GM12872 (cell line): Measurements from ENCODE around the gene EVA1A.

Experiments
- CTCF ChIP-seq: IDR thresholded peaks from 3 replicates; pipeline ENCODE4 v1.5.1; 2011; ENCODE audit warnings: low read depth, mild to moderate bottlenecking, low read length, moderate library complexity; ENCODE audit not compliant: insufficient read depth

Gene EVA1A

GRCh38 chr2:75597949-75598348, 37.2 kb upstream of the EVA1A start:
- no peak for TF ChIP-seq CTCF

- no peak for TF ChIP-seq CTCF
Observed at GRCh38 chr2:75596784-75597183, 36.0 kb upstream of the EVA1A start.

- TF ChIP-seq CTCF: no peak
Observed at GRCh38 chr2:75595541-75596395, 35.0 kb upstream of the EVA1A start.

- no peak for TF ChIP-seq CTCF
Observed at GRCh38 chr2:75594596-75594995, 33.9 kb upstream of the EVA1A start.

GRCh38 chr2:75592888-75593287, 32.1 kb upstream of the EVA1A start:
- no peak for TF ChIP-seq CTCF

GRCh38 chr2:75592030-75592429, 31.3 kb upstream of the EVA1A start:
- no peak for TF ChIP-seq CTCF

GRCh38 chr2:75589391-75590105, 28.8 kb upstream of the EVA1A start:
- no peak for TF ChIP-seq CTCF
